GM21619 (cell line): Measurements from ENCODE around the gene LY86.

ENCODE experiments used
- ATAC-seq: cut with Tn5 transposase; IDR thresholded peaks from one replicate; pipeline ENCODE4 v1.9.1; 2021; ENCODE audit not compliant: unreplicated experiment

Gene LY86

GRCh38 chr6:6699741-6700367 lies 111.3 kb downstream of the LY86 start:
- no peak for ATAC-seq

DNA sequence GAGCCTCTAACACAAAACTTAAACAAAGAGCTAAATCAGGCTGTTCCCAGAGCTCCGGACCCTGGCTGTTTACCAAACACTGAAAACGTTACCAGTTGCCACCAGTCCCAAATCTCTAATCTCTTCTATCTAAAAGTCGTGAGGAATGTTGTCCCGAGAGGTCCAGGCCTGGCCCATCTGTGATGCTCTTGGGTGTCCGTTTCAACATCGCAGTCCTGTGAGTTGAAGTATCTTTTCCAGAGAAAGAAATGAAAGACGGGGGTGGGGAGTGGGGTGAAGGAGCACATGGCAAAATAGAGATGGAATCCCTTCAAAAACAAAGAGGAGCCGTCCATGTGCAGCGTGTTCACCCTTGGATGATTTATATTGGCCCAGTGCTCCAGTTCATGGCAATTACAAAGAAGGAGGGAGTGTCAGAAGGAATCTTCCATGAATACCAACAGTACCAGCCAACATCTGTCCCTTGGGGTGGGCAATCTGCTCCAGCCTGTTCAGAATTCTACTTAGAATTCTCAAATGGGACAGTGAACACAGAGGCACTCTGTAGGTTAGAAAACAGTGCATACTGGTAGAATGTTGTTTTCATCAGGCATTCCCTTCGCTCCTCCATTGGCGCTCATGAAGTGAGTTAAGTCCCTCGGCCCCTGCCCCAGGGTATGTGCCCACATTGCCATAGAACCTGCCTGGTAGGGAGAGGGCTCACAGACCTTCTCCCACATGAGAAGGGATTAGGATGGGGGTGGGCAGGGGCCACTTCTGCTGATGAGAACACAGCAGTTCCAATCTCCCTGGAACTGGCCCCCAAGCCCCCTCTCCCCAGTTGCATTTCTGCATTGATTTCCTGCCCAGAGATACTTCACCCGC lies 112.1 kb downstream of the LY86 start:
- ATAC-seq = no peak

DNA sequence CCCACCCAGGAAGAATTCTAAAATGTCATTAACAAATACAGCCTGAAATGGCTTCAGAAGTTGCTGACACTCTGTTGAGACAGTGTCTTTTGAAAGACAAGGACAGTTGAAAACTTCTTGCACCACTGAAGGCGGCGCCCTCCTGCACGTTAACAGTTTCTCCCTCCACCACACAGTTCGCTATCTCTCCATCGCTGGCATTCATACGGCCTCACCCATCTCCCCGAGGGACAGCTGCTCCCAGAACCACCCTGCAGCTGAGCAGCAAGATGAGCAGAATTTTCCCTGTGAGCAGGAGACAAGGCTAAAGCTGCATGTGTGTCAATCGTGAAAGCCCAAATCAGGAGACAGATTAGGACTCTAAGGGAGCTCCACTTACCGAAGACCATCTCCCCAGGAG lies 113.3 kb downstream of the LY86 start:
- ATAC-seq = no peak

GRCh38 chr6:6703699-6704098 lies 115.2 kb downstream of the LY86 start:
- no peak for ATAC-seq
